ENCODE data around the gene ABCC8. TPM values are rescaled to one million over a fixed set of nuclear protein-coding genes. Genes with fewer than 3 reads are reported as not detected.

ABCC8 gene
- total RNA-seq, 1 experiment from 2014 or later: 2.4 TPM

DNA sequence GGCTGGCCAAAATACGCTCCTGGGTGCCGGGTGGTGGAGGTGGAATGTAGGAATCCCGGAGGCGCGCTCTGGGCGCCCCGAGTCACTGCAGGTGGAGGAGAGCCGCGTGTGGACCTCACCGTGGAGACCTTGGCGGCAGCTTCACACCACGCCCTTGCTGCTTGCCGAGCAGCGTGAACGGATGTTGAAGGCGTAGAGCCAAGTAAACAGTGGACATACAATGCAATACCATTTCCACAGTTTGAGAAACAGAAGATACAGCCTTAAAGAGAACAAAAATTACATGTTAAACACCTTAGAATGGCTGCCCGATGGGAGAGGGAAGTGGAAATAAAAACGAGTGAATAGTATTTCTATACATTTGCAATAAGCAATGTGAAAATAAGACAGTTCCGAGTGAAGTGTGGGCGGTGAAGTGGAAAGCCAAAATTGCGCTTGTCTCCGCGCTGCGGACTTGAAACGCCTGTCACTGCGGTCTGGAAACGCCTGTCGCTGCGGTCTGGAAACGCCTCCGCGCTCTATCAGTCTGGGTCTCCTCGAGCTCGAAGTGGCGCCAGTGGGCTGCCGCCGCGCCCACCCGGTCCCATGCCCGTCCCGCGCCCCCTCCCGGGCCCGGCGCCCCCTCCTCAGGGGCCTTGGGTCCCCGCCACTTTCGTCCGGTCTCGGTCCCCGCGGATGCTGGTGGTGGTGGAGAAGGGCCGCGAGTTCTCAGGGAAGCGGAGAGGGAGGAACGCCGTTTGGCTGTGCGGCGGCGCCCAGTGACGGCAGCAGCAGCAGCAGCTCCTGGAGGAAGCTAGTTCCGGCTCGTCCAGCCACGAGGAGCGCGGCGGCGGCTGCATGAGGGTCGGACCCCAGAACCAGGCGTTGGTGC lies 123.5 kb downstream of the ABCC8 start:
- Histone ChIP-seq H3K23me2 (ENCODE audit: insufficient read length, low read depth, low read length, poor library complexity, severe bottlenecking) (peaks cover 22% of the 10 kb centered on the region), H3K79me1 (ENCODE audit: insufficient read depth, low read depth, low read length, poor library complexity, severe bottlenecking) (no peaks in the 10 kb centered on the region), H4K8ac (replicated peaks; ENCODE audit: insufficient read length, low read depth, low read length) (no peak overlapping the region), H3T11ph (ENCODE audit: low read length) (no peak overlapping the region), H2AFZ (ENCODE audit: low read length) (peak overlapping the region; percentile 60), H2BK20ac (ENCODE audit: low read depth, low read length, poor library complexity, severe bottlenecking) (no peak overlapping the region), H4K91ac (ENCODE audit: insufficient read length, low read depth, low read length) (no peak overlapping the region), H3K4me1 (ENCODE audit: insufficient read depth, low read length) (no peaks in the 10 kb centered on the region), H2BK15ac (ENCODE audit: low read depth, low read length) (no peak overlapping the region), H3K27me3 (ENCODE audit: insufficient read depth, low read length) (peaks cover 21% of the 10 kb centered on the region), H3K9ac (ENCODE audit: extremely low read depth, insufficient read length, low read length) (peak overlapping the region; percentile 55), H4K5ac (ENCODE audit: insufficient read length, low read depth, low read length) (no peak overlapping the region), H2BK5ac (ENCODE audit: insufficient read length, low read length) (no peak overlapping the region), H3K27ac (ENCODE audit: insufficient read length, low read depth, low read length) (no peak overlapping the region), H3K14ac (ENCODE audit: insufficient read depth, low read length) (peak overlapping the region; percentile 39; the same call in 1 of the 2 replicates), H3K9me3 (ENCODE audit: control insufficient read depth, low read depth, low read length) (no peaks in the 10 kb centered on the region), H2BK120ac (ENCODE audit: low read depth, low read length, poor library complexity, severe bottlenecking) (no peak overlapping the region), H3K23ac (ENCODE audit: insufficient read length, low read depth, low read length) (no peak overlapping the region), H4K20me1 (ENCODE audit: control insufficient read depth, insufficient read depth, insufficient read length) (no peaks in the 10 kb centered on the region), H2AK5ac (ENCODE audit: insufficient read length, low read length) (no peak overlapping the region), H3K4ac (ENCODE audit: low read depth, low read length) (no peak overlapping the region), H3K79me2 (ENCODE audit: insufficient read depth, low read length) (no peaks in the 10 kb centered on the region), H2BK12ac (ENCODE audit: insufficient read length, low read depth, low read length) (no peak overlapping the region), H3K56ac (ENCODE audit: insufficient read length, low read depth, low read length) (no peak overlapping the region), H3K18ac (ENCODE audit: insufficient read length, low read depth, low read length) (no peak overlapping the region), H3K4me2 (ENCODE audit: insufficient read depth, insufficient read length, low read length) (peak overlapping the region; percentile 69)
- peaks cover 64% of the 10 kb centered on the region for H3K27me3 Mint-ChIP-seq (ENCODE audit: low read depth)
- DNase-seq: peak; percentile 77
- peaks cover 15 to 26% of the 10 kb centered on the region in 2 experiments for H3K4me1 Mint-ChIP-seq
- H3K27ac Mint-ChIP-seq: no peak overlapping the region; a peak in 2 of 7 replicates
- peak overlapping the region; percentile 69 to 90 for H3K4me3 Mint-ChIP-seq
- TF ChIP-seq, protein P1, sequence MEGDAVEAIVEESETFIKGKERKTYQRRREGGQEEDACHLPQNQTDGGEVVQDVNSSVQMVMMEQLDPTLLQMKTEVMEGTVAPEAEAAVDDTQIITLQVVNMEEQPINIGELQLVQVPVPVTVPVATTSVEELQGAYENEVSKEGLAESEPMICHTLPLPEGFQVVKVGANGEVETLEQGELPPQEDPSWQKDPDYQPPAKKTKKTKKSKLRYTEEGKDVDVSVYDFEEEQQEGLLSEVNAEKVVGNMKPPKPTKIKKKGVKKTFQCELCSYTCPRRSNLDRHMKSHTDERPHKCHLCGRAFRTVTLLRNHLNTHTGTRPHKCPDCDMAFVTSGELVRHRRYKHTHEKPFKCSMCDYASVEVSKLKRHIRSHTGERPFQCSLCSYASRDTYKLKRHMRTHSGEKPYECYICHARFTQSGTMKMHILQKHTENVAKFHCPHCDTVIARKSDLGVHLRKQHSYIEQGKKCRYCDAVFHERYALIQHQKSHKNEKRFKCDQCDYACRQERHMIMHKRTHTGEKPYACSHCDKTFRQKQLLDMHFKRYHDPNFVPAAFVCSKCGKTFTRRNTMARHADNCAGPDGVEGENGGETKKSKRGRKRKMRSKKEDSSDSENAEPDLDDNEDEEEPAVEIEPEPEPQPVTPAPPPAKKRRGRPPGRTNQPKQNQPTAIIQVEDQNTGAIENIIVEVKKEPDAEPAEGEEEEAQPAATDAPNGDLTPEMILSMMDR (conservative IDR thresholded peaks at IDR 0.05): no peak
- H3K9me3 Mint-ChIP-seq: peaks cover 3 to 9% of the 10 kb centered on the region in 2 experiments; a peak in 4 of 5 replicates
- H3K36me3 Mint-ChIP-seq (ENCODE audit: insufficient read depth in 1 of 3, low read depth in 3 of 3): no peaks in the 10 kb centered on the region
- no CpG with 5 or more reads among the region's 69 CpGs for WGBS (ENCODE audit: extremely low coverage, insufficient read length, low lambda C conversion rate)

Measured in H9 (cell line).